Stimulated activated CD4-positive, alpha-beta T cell treated with anti-CD3 and anti-CD28 coated beads, Interleukin-2, amount 100 ng/mL, for 48 hours (primary cell): ENCODE measurements around the gene APRT.

ENCODE experiments used
- DNase-seq, 2 donors: peaks; one replicate each; pipeline ENCODE4 v3.0.0-alpha.2; 2020

Gene APRT

DNA sequence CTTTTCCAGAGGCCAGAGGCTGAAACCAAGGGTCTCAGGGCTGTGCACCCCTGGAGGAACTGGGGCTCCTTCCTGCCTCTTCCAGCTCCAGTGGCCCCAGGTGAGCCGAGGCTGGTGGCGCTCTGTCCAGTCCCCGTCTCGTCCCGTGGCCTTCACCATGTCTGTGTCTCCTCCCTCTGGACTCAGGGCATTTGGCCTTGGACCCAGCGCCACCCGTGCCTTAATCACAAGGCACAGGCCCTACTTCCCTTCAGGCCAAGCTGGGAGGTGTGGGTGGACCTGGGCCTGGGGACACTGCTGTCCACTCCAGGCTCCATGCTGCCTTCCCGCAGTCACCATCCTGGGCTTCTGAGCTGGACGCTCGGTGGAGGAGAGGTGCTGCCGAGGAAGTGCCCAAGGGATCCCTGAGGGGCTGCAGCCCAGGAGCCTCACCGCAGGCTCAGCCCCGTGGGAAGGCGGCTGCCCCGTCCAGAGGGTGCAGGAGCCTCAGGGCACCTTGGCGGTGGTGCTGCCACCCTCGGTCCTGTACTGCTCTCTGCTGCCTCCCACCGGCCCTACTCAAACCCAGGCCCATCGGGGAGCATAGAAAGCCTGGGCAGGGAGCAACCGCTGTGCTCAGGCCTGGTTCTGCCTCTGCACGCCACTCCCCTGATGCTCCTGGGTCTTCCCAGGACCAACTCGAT lies 9.6 kb upstream of the APRT start:
- DNase-seq: no peak

DNA sequence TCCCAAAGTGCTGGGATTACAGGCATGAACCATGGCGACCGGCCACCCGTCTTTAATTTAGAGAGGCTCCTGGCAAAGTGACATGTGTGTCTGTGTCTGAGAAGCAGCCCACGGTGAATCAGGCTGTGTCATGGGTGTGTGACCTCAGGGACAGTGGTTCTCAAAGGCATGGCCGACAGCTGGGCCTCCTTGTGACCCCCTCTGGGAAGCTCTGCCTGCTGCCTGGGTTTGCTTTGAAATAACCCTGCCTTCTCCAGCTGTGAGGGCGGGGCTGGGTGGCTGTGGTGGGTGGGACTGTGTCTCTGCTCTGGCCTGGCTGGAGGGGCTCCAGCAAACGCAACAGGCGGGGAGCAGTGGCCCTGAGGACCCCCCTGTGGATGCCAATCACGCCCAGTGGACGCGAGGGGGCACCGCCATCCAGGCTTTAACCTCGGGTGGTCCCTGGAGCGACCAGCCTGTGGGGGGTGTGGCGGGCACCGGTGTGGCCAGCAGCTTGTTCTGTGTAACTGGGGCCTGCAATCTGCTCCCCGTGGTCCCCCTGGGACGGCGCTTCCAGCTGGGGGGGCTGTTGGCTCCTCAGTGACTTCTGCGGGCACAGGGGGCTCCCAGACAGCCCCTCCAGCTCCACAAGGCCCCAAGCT lies 8.8 kb upstream of the APRT start:
- no peak for DNase-seq

DNA sequence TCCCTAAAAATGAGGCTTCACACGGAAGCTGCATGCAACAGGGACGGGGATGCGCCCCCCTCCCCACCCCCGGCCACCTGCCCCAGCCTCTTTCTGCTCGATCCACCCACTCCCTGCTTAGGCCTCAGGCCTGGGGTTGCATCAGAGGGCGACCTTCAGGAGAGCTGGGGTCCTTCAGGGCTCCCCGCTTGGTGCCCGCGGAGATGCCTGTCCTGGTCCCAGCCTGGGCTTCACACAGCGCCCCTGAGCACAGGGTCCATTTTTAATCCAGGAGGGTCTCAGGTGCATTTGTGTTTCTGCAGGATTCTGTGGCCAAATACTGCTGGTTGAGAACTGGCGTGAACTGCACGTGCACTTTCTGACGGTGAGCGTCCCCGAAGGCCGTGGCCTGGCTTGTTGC lies 7.4 kb upstream of the APRT start:
- no peak for DNase-seq

DNA sequence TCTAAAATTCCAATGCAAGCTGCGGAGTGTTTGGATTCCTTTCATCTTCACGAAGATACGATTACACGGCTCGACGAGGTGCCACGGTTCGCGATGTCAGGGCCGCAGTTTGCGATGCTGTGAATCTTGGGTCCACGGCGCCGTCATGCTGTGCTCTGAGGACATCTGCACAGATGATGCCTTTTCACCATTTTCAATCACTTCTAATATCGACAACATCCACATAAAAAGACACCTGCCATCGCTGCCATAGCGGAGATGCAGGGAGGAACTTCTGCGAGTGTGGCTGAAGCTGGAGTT lies 6.8 kb upstream of the APRT start:
- DNase-seq: no peak

DNA sequence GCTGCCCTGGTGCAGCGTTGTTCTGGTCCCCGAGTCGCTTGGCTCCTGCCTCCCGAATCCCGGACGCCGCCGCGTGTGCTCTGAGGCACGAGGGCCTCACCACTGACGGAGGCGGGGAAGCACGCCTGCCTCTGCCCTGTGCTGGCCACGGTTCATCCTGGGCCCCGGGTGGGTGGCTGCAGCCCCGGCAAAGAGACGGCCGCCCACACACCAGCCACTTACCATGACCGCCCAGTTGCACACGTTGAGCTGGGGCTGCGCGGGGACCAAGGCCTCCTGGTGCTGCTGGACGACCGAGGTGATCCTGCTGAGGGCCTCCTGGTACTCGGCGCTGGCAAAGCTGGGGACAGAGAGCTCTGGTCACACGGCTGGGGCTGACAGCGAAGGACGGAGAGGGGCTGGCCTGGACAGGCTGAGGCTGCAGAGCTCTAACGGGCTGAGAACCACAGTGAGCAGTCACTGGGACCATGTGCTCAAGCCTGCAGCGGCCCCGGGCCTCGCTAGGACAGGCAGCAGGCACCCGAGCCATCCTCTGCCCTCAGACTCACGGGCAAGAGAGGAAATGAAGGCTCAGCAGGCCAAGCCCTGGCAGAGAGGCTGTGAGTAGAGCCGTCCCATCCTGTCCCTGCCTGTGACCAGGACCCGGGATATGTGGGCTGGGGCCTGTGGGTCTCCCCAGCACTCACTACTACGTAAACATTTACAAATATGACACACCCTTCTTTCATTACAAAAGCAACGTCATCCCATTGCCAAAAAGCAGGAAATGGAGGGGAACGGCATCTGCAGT lies 6.3 kb upstream of the APRT start:
- DNase-seq: no peak

DNA sequence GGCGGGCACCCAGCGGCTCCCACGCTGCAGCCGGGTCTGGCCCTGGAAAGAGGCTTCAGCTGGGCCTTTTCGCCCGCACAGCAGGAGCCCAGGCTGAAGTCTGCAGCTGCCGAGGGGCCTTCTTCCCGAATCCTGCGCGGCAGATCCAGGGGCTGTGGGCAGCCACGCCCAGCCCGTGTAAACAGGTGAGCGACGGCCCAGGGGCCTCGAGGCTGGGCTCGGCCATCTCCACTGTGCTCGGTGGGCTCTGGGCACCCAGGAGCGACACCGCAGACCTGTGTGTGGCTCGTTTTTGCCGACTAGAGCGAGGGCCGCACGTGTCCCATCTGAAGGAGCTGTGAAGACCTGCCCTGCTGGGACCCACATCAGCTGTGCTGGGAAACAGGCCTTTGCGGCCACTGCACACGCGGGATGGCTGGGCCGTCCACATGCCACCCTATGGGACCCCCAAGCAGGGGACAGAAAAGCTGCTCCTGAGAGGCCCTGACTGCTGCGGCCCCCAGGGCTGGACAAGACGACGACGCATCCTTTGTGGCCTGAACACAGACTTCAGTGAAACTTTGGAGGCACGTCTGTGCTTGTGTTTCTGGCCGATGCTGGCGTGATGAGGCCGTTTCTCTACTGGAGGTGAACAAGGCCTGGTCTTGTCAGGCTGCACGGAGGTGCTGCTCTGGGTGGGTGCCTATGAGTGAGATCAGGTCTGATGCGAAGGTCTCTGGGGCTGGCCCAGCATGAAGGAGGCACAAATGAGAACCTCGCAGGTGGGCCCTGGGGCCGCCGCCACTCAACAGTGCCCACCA lies 5.2 kb upstream of the APRT start:
- no peak for DNase-seq

DNA sequence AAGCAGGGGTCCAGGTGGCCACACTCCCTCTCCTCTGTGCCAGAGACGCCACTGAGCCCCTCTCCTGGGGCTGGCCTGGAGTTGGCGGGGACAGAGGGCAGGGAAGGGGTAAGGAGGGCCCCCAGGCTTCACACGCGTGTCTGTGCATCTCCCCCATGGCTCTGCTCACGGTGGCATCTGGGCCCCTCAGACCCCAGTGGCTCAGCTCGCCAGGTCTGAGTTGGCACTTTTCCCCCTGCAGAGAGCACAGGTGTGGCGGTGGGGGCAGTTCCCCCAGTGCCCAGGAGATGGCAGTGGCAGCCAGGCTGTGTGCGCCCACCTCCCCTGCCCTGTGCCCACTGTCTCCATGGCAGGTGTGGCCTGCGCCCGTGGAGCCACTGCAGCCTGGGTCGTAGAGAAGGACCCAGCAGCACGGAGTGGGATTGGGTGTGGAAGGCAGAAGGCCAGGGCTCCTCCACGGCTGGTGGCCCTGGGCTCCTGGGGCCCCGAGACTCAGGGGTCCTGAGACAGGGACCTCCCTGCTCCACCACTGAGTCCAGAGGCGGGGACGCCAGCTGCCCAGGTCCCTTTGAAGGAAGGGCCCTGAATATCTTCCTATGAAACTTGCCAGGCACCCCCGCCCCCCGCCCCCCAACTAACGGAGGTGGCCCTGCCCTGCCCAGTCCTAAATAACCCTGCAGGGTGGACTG lies 4.3 kb upstream of the APRT start:
- peak; percentile 56 to 59 for DNase-seq

DNA sequence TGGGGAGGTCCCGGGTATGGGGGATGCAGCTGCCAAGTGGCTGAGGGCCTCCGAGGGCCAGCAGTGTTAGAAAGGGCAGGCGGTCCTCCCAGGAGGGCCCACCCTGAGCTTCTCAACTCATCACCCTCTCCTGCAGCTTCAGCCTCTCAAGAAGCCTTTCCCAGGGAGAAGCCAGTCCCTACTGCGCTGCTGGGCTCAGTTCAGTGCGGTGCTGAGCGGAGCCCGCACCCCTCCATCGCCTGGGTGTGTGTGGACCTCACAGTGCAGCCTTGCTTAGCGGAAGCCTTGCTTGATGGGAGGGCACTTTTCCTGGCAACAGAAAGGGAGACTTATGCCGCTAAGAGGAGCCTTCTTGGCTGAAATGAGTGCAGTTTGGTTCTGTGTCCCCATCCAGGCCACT lies 3.5 kb upstream of the APRT start:
- DNase-seq: no peak

DNA sequence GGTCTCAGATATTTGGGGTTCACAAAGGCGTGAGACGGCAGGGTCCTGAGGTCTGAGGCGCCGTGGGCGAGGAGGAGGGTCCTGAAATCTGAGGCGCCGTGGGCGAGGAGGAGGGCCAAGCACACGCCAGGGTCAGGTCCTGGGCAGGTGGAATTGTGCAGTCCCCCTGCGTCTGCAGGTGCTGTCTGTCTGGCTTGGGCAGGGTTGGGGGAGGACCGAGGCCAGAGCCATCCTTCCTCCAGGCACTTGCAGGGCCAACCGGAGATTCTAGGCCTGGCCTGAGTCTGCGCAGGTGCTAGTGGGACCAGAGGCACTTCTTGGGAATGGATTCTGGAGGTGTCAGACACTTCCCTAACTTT lies 2.4 kb upstream of the APRT start:
- no peak for DNase-seq

DNA sequence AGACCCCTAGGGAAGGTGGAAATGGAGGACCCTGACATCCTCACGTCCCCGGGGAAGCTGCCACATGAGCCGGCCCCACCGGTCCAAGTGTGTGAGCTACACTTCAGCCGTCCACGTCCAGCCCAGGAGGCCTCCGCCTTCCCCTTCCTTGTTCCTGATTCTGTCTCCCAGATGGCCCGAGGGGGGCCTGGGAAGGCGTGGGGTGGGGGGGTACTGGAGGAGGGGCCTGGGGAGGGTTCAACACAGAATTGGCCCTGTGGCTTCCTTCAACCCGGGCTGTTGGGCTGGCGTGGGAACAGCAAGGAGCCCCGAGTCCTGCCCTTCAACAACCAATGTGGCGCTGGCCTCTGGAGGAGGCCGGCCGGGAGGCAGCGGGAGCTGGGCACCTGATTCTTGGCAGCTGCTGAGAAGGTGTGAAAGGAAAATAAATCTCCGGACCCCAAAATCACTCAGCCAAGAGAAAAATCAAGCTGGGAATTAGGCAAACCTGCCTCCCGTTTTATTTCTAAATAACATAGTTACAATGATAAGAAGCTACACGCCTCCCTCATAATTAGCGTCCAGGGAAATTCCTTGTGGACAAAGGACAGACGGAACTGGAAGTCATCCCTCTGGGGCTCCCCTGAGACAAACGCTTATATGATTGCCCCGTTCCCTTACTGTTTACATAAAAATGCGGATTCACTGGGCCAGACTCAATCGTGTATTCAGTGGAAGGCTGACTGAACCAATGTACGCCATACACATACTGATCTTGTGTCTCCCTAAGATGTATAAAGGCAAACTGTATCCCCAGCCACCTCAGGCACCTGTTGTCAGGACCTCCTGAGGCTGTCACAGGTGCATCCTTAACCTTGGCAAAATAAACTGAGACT lies 1.8 kb upstream of the APRT start:
- no peak for DNase-seq

DNA sequence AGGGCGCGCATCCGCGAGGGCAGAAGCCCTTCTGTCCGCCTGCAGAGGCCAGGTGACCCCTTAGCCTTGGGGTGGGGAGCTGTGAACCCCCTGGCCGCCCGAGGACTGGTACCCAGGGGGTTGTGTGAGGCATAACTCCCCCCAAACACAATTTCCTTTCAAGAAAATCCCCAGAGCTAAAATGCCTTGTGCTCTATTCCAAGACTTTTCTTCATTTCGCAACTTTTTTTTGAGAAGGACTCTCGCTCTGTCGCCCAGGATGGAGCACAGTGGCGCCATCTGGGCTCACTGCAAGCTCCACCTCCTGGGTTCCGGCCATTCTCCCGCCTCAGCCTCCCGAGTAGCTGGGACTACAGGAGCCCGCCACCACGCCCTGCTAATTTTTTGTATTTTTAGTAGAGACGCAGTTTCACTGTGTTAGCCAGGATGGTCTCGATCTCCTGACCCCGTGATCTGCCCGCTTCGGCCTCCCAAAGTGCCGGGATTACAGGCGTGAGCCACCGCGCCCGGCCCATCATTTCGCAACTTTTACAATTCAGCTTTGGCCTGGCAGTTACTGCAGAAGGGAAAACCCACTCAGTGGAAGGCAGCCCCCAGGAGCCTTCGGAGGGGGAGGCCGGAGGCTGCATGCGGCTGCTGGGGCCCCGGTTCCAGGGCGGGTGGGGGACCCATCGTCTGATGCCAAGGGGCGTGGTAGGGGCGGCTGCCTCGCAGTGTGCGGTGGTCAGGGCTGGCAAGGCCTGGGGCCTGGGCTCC lies 963 bp upstream of the APRT start:
- no peak for DNase-seq

DNA sequence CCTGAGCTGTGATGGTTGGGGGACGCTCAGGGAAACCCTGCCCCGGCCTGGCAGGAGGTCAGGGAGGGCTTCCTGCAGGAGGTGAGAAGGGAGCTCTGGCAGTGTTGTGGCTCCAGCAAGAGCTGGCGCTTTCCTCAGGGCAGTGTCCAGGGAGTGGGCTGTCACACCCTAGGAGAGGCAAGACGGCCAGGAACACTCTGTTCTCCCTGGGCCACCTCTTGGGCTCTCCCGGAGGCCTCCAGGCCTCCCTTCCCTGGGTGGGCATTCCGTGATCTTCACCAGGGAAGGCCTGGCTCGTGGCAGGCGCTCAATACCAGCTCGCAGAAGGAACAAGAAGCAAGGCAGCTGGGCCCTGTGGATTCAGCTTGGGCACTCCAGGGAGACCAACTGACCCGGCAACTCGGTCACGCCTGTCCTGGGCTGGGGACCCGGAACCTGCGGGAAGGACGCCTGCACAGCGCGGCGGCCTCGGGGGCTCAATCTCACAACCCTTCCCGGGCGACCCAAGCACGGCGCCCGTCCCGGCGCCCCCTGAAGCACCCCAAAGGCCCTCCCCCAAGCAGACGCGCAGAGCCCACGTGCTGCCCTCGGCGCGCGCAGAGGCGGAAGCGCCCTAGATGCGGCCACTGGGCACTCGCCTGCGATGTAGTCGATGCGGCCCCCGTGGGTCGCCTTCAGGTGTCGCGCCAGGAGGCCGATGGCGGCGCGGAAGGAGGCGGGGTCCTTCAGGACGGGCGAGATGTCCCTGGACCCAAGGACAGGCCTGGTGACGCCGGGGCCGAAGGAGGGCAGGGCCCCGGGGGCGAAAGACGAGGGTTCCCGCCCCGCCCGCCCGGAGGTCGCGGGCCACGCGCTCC lies 588 bp downstream of the APRT start:
- DNase-seq: peak; percentile 51 to 57

DNA sequence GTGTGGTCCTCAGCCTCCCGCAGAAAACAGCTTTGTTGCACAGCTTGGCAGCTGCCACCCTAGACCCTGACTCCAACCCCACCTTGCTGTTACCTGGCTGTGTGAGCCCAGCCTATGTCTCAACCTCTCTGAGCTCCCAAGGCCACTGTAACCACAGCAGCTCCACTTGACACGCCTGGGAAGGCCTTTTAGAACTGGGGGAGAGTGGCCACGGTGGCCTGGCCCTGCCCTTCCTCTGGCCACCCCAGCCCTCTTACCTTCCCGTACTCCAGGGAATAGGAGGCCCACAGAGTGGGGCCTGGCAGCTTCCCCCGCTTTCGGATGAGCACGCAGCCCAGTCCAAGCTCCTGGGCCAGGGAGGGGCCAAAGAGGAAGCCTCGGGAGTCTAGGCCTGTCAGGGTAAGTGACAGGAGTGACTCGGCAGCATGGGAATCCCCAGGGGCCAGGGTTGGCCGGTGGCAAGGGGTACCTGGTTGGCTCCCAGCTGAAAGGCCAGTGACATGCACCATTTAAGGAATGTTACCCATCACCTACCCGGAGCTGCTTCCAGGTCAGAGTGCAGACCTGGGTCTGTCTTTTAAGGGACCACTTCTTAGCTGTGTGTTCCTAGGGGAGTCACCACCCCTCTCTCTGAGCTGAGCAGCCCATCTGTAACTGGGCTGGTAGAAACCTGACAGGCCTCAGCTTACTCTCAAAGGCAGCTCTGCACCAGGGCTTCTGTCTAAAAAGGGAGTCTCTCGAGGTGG lies 1.4 kb downstream of the APRT start:
- peak in 1 of 2 donors; percentile 54 for DNase-seq

DNA sequence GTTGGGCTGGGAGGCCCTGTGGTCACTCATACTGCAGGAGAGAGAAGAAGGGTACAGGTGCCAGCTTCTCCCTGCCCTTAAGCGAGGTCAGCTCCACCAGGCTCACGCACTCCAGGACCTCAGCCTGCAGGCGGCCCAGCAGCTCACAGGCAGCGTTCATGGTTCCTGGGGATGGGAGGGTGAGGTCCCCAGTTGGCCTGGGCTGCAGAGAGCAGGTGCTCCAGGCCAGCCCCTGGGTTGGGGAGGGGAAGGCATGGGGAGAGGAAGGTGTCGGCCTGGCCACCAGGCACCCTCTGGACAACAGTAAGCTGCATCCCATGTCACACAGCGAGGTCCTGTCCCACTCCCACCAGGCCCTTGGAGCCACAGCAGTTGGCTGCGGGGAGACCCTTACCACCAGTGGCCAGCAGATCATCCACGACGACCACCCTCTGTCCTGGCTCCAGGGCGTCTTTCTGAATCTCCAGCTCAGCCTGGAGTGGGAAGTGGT lies 2.0 kb downstream of the APRT start:
- no peak for DNase-seq

DNA sequence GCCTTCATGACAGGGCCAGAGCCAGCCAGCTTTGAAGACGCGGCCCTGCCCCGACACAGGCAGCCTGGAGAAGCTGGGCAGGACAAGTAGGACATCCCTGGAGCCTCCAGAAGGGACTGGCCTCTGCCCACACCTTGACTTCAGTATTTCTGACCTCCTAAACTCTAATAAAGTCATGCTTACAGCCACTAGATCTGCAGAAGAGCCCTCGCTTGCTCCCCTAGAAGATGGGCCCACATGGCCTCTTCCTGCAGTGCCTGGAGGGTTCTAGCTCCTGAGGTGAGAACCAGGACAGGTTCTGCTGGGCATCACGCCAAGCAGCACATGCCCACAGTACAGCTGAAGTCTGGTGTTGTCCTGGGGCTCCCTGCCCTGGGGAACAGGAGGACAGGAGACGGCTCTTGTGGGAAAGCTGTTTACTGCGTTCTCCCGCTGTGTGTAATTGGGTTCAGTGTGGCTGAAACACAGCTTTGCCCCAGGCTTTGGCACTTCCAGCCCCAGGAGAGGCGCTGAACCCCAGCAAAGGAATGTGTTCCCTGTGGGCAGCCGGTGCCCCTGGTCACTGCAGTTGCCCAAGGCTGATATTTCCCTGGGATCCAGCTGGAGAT lies 2.6 kb downstream of the APRT start:
- DNase-seq: no peak

DNA sequence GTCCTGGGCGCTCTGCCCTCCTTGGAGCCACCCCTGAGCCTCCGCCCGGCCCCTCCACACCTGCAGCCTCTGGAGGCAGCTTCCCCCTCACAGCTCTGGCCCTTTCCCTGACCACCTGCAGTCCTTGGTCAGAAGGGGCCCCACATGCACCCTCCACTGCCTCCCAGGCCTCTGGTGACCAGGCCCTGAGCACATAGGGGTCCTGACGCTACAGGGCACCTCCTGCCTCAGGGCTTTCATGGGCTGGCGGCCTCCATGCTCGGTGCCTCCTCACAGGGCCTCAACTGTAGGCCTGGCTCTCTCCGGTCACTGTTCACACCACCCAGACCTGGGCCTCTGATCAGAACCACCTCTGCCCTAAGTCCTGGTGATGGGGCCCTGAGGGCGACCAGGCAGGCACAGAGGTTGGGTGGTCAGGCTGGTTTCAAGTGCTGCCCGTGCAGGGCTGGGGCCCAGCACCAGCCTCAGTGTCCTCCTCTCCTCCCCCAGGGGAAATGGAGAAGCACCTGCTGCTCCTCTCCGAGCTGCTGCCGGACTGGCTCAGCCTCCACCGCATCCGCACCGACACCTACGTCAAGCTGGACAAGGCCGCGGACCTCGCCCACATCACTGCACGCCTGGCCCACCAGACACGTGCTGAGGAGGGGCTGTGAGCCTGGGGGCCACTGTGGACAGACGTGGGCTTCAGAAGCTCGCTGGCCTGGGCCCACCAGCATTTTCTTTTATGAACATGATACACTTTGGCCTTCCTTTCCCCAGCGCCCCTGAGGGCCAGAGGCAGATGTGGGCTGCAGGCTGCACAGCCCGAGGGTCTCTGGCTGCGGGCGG lies 3.9 kb downstream of the APRT start:
- DNase-seq: no peak

DNA sequence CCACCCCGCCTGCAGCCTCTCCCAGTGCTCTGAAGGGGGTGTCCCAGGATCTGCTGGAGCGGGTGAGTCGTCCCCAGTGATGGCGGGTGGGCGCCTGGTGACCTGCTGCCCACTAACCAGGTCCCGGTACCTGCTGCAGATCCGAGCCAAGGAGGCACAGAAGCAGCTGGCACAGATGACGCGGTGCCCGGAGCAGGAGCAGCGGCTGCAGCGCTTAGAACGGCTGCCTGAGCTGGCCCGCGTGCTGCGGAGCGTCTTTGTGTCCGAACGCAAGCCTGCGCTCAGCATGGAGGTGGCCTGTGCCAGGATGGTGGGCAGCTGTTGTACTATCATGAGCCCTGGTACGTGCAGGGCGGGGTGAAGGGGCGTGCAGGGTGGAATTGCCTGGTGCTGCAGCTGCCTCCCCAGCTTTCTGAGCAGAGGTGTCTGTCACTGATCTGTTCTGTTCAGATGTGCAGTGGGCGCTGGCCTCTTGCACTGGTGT lies 4.5 kb downstream of the APRT start:
- DNase-seq: no peak
